Neuronal stem cell (in vitro differentiated cells): ENCODE results near the gene RGS6.

Source experiments
- DNase-seq: peaks from one replicate; pipeline ENCODE4 v3.0.0-alpha.2; 2013; ENCODE audit warnings: low spot score
- H2AFZ ChIP-seq: one replicate; pipeline ENCODE4 v1.6.1; 2013; ENCODE audit warnings: mild to moderate bottlenecking, low read length, inconsistent platforms
- H2AK5ac ChIP-seq: 2 replicates; pipeline ENCODE4 v1.6.1; 2013; ENCODE audit warnings: low read depth, mild to moderate bottlenecking, inconsistent platforms, low read length, moderate library complexity, mixed read lengths
- H2BK120ac ChIP-seq: 2 replicates; pipeline ENCODE4 v1.6.1; 2013; ENCODE audit warnings: low read depth, mild to moderate bottlenecking, inconsistent platforms, low read length, moderate library complexity, mixed read lengths
- H2BK12ac ChIP-seq: one replicate; pipeline ENCODE4 v1.6.1; 2013; ENCODE audit warnings: low read length, inconsistent platforms
- H2BK15ac ChIP-seq: 2 replicates; pipeline ENCODE4 v1.6.1; 2013; ENCODE audit warnings: mild to moderate bottlenecking, low read length, inconsistent platforms, mixed read lengths
- H2BK5ac ChIP-seq: one replicate; pipeline ENCODE4 v1.6.1; 2013; ENCODE audit warnings: inconsistent platforms, mild to moderate bottlenecking, low read length, moderate library complexity
- H3K14ac ChIP-seq: one replicate; pipeline ENCODE4 v1.6.1; 2013; ENCODE audit warnings: low read length, inconsistent platforms
- H3K18ac ChIP-seq: 2 replicates; pipeline ENCODE4 v1.6.1; 2013; ENCODE audit warnings: low read length, inconsistent platforms
- H3K23ac ChIP-seq: 2 replicates; pipeline ENCODE4 v1.6.1; 2013; ENCODE audit warnings: low read depth, mild to moderate bottlenecking, mixed read lengths, low read length, inconsistent platforms; ENCODE audit not compliant: poor library complexity
- H3K27ac ChIP-seq: replicated peaks from 3 replicates; pipeline ENCODE4 v1.5.1; 2013; ENCODE audit warnings: low read length, inconsistent platforms
- H3K27me3 ChIP-seq, 3 experiments: 2 replicates each; pipeline ENCODE4 v1.6.1; 2013; ENCODE audit warnings: low read length in 3 of 3, mild to moderate bottlenecking in 2 of 3, inconsistent platforms in 1 of 3, low read depth in 1 of 3, mixed read lengths in 1 of 3, moderate library complexity in 1 of 3; ENCODE audit not compliant: control insufficient read depth in 3 of 3, insufficient read depth in 3 of 3
- H3K36me3 ChIP-seq, 2 donors: replicated peaks in 1 of 2; 2 replicates each; pipeline ENCODE4 v1.6.1; 2013; ENCODE audit warnings: low read length in 2 of 2; ENCODE audit not compliant: control insufficient read depth in 2 of 2, insufficient read depth in 2 of 2
- H3K4ac ChIP-seq: 2 replicates; pipeline ENCODE4 v1.6.1; 2013; ENCODE audit warnings: inconsistent platforms, mild to moderate bottlenecking, low read length, moderate library complexity
- H3K4me1 ChIP-seq, 2 donors: 1 replicate in 1 of 2; 2 replicates in 1 of 2; pipeline ENCODE4 v1.6.1; 2013; ENCODE audit warnings: low read length in 2 of 2, low read depth in 1 of 2; ENCODE audit not compliant: control insufficient read depth in 2 of 2, insufficient read depth in 1 of 2
- H3K4me2 ChIP-seq: one replicate; pipeline ENCODE4 v1.6.1; 2013; ENCODE audit warnings: mild to moderate bottlenecking, low read length, inconsistent platforms; ENCODE audit not compliant: insufficient read depth, poor library complexity, severe bottlenecking
- H3K4me3 ChIP-seq, 2 donors: 2 replicates each; pipeline ENCODE4 v1.5.1; 2013; ENCODE audit warnings: low read length in 2 of 2, mild to moderate bottlenecking in 2 of 2, inconsistent platforms in 1 of 2, moderate library complexity in 1 of 2
- H3K79me1 ChIP-seq: one replicate; pipeline ENCODE4 v1.6.1; 2013; ENCODE audit warnings: low read depth, mild to moderate bottlenecking, inconsistent platforms, low read length, moderate library complexity
- H3K9ac ChIP-seq: one replicate; pipeline ENCODE4 v1.6.1; 2013; ENCODE audit warnings: mild to moderate bottlenecking, low read depth, low read length, inconsistent platforms; ENCODE audit not compliant: poor library complexity
- H3K9me3 ChIP-seq, 2 donors: replicated peaks in 1 of 2; 2 replicates each; pipeline versions ENCODE3 to v1.6.1; 2013; ENCODE audit warnings: low read length in 2 of 2, mild to moderate bottlenecking in 2 of 2, inconsistent platforms in 1 of 2, low read depth in 1 of 2, mixed read lengths in 1 of 2, moderate library complexity in 1 of 2; ENCODE audit not compliant: control insufficient read depth in 2 of 2, insufficient read depth in 1 of 2
- H4K8ac ChIP-seq: one replicate; pipeline ENCODE4 v1.6.1; 2013; ENCODE audit warnings: low read depth, mild to moderate bottlenecking, inconsistent platforms, low read length, moderate library complexity
- H4K91ac ChIP-seq: one replicate; pipeline ENCODE4 v1.6.1; 2013; ENCODE audit warnings: low read length, low read depth, mild to moderate bottlenecking, inconsistent platforms; ENCODE audit not compliant: poor library complexity
- WGBS, 2 donors: extraction: QIAGEN DNeasy Blood & Tissue Kit; methylation state at CpG; one replicate each; pipeline ENCODE4 v1.1.7; 2013; ENCODE audit warnings: missing lambda C conversion rate in 2 of 2, mixed read lengths in 1 of 2; ENCODE audit not compliant: insufficient read length in 2 of 2, insufficient replicate concordance in 1 of 2; ENCODE audit errors: extremely low coverage in 2 of 2; 5-methylcytosine and 5-hydroxymethylcytosine counted together

Gene RGS6

GRCh38 chr14:72053651-72054050 lies 121.4 kb downstream of the RGS6 start:
- no CpG with 5 or more reads among the region's 3 CpGs for WGBS, 2 donors
- no peak overlapping the region for H3K23ac ChIP-seq
- no peaks in the 10 kb centered on the region for H3K36me3 ChIP-seq
- peaks cover 0 to 2% of the 10 kb centered on the region in 2 donors for H3K4me1 ChIP-seq
- no peak overlapping the region for H3K9ac ChIP-seq
- no peak overlapping the region for H2BK12ac ChIP-seq
- H3K27ac ChIP-seq, result no peak overlapping the region
- no peaks in the 10 kb centered on the region for H3K9me3 ChIP-seq
- H3K18ac ChIP-seq, result no peak overlapping the region
- H3K4ac ChIP-seq, result no peak overlapping the region
- H3K4me3 ChIP-seq, result no peak overlapping the region
- H4K91ac ChIP-seq, result no peak overlapping the region
- H3K79me1 ChIP-seq, result no peaks in the 10 kb centered on the region
- no peak overlapping the region for H3K14ac ChIP-seq
- no peak overlapping the region for H2BK15ac ChIP-seq
- DNase-seq, result no peak
- no peak overlapping the region for H2AK5ac ChIP-seq
- H2BK120ac ChIP-seq, result no peak overlapping the region
- H3K27me3 ChIP-seq, result no peaks in the 10 kb centered on the region
- no peak overlapping the region for H2AFZ ChIP-seq
- H2BK5ac ChIP-seq, result no peak overlapping the region
- no peak overlapping the region for H4K8ac ChIP-seq
- no peak overlapping the region for H3K4me2 ChIP-seq

- no peak for DNase-seq
- no CpG with 5 or more reads among the region's 4 CpGs for WGBS, 2 donors
- H2AK5ac ChIP-seq, result no peak overlapping the region
Measured at GRCh38 chr14:72054911-72055310, 122.7 kb downstream of the RGS6 start.

DNA sequence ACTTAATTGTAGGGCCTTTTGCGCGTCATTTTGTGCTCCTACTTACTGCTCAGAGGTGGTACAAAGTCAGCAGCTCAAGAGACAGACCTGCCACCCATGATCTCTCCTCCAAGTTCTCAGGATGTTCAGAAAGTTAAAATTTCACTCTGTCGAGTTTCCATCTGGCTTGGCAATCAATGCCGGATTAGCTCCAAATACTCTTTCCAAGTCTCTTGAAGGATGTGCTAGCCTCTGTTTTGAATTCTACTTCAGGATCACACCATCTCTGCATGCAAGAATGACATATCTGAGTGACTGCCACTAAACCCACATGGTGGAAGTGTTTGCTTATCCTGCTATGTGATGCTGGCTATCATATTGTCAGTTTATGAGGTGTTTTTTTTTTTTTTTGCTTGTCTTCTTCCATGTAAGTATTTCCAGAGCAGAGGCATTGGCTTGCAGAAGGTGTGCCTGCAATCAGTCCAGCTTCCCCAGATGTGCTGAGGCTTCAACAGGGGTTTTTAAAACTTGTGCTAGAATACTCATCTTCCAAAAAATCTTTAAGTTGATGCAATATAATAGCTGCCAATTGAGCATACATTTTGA lies 125.6 kb downstream of the RGS6 start:
- Histone ChIP-seq H2BK15ac (no peak overlapping the region), H2AK5ac (no peak overlapping the region), H3K27ac (no peak overlapping the region), H2AFZ (no peak overlapping the region), H3K9ac (no peak overlapping the region), H2BK12ac (no peak overlapping the region), H3K14ac (no peak overlapping the region), H4K91ac (no peak overlapping the region), H3K18ac (no peak overlapping the region), H2BK120ac (no peak overlapping the region), H3K4me1 (no peaks in the 10 kb centered on the region), H3K23ac (no peak overlapping the region), H2BK5ac (no peak overlapping the region), H3K4me3 (no peak overlapping the region), H3K4me2 (no peak overlapping the region), H4K8ac (no peak overlapping the region), H3K36me3 (no peaks in the 10 kb centered on the region), H3K79me1 (no peaks in the 10 kb centered on the region), H3K27me3 (no peaks in the 10 kb centered on the region), H3K9me3 (no peaks in the 10 kb centered on the region), H3K4ac (no peak overlapping the region)
- no CpG with 5 or more reads among the region's 4 CpGs for WGBS, 2 donors
- no peak for DNase-seq

More at GRCh38 chr14:72054911-72055310, 122.7 kb downstream of the RGS6 start:
- no peak overlapping the region for H2BK5ac ChIP-seq
- H3K9ac ChIP-seq, result no peak overlapping the region
- no peaks in the 10 kb centered on the region for H3K4me1 ChIP-seq
- no peak overlapping the region for H2BK15ac ChIP-seq
- H3K14ac ChIP-seq, result no peak overlapping the region
- H3K4me3 ChIP-seq, result no peak overlapping the region
- H3K4me2 ChIP-seq, result no peak overlapping the region
- no peak overlapping the region for H2BK12ac ChIP-seq
- no peaks in the 10 kb centered on the region for H3K27me3 ChIP-seq
- H3K79me1 ChIP-seq, result no peaks in the 10 kb centered on the region
- no peak overlapping the region for H3K18ac ChIP-seq
- no peaks in the 10 kb centered on the region for H3K36me3 ChIP-seq
- no peak overlapping the region for H3K27ac ChIP-seq
- H3K23ac ChIP-seq, result no peak overlapping the region
- H2AFZ ChIP-seq, result no peak overlapping the region
- H4K8ac ChIP-seq, result no peak overlapping the region
- H2BK120ac ChIP-seq, result no peak overlapping the region
- no peak overlapping the region for H4K91ac ChIP-seq
- no peak overlapping the region for H3K4ac ChIP-seq
- H3K9me3 ChIP-seq, result no peaks in the 10 kb centered on the region

DNA sequence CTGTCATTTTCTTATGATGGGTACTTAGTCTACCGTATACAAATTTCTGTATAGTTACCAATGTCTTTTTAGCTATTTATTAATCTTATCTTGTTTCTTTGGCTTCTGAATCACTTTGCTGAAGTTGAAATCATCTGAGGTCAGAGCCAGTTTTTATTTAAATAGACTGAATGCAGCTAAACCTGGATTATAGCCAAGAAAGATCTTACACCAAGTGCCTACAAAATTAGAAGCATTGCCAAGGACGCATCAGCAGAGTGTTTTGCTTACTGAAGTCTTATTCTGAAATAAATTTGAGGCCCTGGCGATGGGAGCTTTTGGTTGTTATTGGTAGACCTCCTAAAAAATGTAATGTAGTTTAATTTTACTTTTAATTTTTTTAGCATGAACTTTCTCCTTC lies 128.2 kb downstream of the RGS6 start:
- no peak overlapping the region for H2AFZ ChIP-seq
- H3K4me1 ChIP-seq, result peaks cover 0 to 2% of the 10 kb centered on the region in 2 donors
- no peak overlapping the region for H3K4me2 ChIP-seq
- no peak overlapping the region for H2BK5ac ChIP-seq
- no peak overlapping the region for H2BK120ac ChIP-seq
- H3K4ac ChIP-seq, result no peak overlapping the region
- H3K36me3 ChIP-seq, result no peaks in the 10 kb centered on the region
- H2AK5ac ChIP-seq, result no peak overlapping the region
- no peak overlapping the region for H2BK15ac ChIP-seq
- H3K27me3 ChIP-seq, result no peaks in the 10 kb centered on the region
- H3K18ac ChIP-seq, result no peak overlapping the region
- no peak overlapping the region for H4K91ac ChIP-seq
- no peaks in the 10 kb centered on the region for H3K9me3 ChIP-seq
- DNase-seq, result no peak
- H3K4me3 ChIP-seq, result no peak overlapping the region
- no peaks in the 10 kb centered on the region for H3K79me1 ChIP-seq
- no peak overlapping the region for H3K9ac ChIP-seq
- WGBS, 2 donors, result no CpG with 5 or more reads among the region's 3 CpGs
- H2BK12ac ChIP-seq, result no peak overlapping the region
- no peak overlapping the region for H3K14ac ChIP-seq
- H4K8ac ChIP-seq, result no peak overlapping the region
- no peak overlapping the region for H3K27ac ChIP-seq
- H3K23ac ChIP-seq, result no peak overlapping the region
